A204.1 (cell line): Measurements from ENCODE around the gene IFRD1.
"Not testable (repeated sequence)": the region's sequence is repeated elsewhere in the genome, so short reads cannot be mapped to it uniquely, and the experiment has no call there.

ENCODE experiments used
- FAIRE-seq: peaks from 2 replicates; lab custom pipeline; 2012; peaks lifted over from hg19 to GRCh38; lab: Jason Lieb, UNC

Gene IFRD1

GRCh38 chr7:112516418-112516817 lies 66.2 kb downstream of the IFRD1 start:
- FAIRE-seq, result not testable (repeated sequence)

GRCh38 chr7:112517487-112517886 lies 67.2 kb downstream of the IFRD1 start:
- FAIRE-seq, result no peak

DNA sequence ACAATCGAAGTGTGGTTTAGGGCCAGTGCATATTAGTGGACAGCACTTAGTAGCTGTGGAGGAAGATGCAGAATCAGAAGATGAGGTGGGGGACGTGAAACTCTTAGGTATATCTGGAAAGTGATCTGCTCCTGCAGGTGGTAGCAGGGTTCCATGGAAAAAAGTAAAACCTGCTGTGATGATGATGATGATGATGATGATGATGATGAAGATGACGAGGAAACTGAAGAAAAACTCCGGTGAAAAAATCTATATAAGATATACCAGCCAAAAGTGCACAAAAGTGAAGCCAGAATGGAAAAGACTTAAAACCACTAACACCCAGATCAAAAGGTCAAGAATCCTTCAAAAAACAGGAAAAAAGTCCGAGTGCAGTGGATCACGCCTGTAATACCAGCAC lies 70.5 kb downstream of the IFRD1 start:
- no peak for FAIRE-seq

DNA sequence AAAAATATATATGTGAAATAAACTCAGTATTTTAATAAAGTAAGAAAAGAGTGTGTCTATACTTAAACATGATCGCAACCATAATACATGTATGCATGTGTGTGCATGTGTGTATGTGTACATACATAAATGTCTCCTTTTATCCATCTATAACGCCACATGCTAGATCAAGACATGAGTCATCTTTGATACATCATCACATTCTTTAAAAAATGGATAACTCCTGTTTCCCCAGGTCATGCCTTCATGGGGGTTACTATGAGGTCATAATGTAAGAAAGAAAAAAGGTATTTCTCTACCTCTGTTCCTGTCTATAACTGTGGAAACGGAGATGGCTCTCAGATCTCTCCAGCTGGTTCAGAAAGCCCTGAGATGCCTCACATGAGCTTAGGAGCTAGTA lies 71.7 kb downstream of the IFRD1 start:
- FAIRE-seq, result no peak

DNA sequence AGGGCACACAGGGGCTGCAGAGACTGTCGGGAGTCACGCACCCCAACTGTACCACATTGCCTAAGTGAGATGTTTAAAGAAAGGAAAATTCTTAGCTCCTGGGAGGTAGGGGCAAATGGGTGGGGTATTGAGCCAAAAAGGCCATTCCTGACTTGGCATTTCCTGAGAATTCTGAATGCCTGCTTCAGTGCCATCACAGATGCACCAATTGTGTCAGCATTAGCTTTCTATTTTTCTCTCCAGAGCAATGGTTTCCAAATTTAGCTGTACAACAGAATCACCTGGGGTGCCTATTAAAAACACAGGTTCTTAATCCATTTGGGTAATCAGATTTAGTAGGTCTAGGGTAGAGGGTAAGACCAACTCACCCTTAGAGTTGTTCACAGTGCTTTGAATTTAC lies 73.6 kb downstream of the IFRD1 start:
- FAIRE-seq, result no peak
